HL-60 (cell line): ENCODE results near the gene AFDN.

ENCODE experiments used
- DNase-seq, 2 experiments: peaks; one replicate each; pipeline ENCODE4 v3.0.0-alpha.2; 2010 to 2020; ENCODE audit warnings: low read depth in 1 of 2, low spot score in 1 of 2
- H3K27ac ChIP-seq: fragments of 250-450 bp; sonication (Bioruptor Pico); replicated peaks from 2 replicates; pipeline ENCODE4 v1.5.1; 2020; ENCODE audit warnings: mild to moderate bottlenecking, moderate library complexity
- H3K27me3 ChIP-seq: fragments of 250-450 bp; sonication (Bioruptor Pico); 2 replicates; pipeline ENCODE4 v1.5.1; 2021; ENCODE audit warnings: mild to moderate bottlenecking, moderate library complexity; ENCODE audit not compliant: insufficient read depth, poor library complexity, severe bottlenecking
- H3K4me3 ChIP-seq: replicated peaks from 2 replicates; pipeline ENCODE4 v1.5.1; 2011; ENCODE audit warnings: mild to moderate bottlenecking, control low read depth, low read length; ENCODE audit not compliant: insufficient read depth
- CTCF ChIP-seq: IDR thresholded peaks from one replicate; pipeline ENCODE4 v1.5.1; 2011; ENCODE audit warnings: low read length, control low read depth, inconsistent platforms; ENCODE audit not compliant: insufficient read depth
- GABPA ChIP-seq: IDR thresholded peaks from 2 replicates; pipeline ENCODE4 v1.6.1; 2012; ENCODE audit warnings: low read depth
- POLR2AphosphoS5 ChIP-seq: IDR thresholded peaks from 2 replicates; pipeline ENCODE4 v1.6.1; 2012; ENCODE audit warnings: low read depth
- REST ChIP-seq: IDR thresholded peaks from 2 replicates; pipeline ENCODE4 v1.6.1; 2012; ENCODE audit warnings: low read depth; ENCODE audit not compliant: insufficient replicate concordance
- SPI1 ChIP-seq: IDR thresholded peaks from 2 replicates; pipeline ENCODE4 v1.6.1; 2012; ENCODE audit warnings: low read depth, mild to moderate bottlenecking, borderline replicate concordance

AFDN gene

GRCh38 chr6:167937948-167938911 is 111.5 kb downstream of the AFDN start:
- DNase-seq, result peak in 1 of 2 experiments; percentile 4
- Histone ChIP-seq H3K4me3 (no peak overlapping the region), H3K27ac (no peak overlapping the region), H3K27me3 (no peaks in the 10 kb centered on the region)
- TF ChIP-seq CTCF, result no peak
- TF ChIP-seq SPI1, result no peak
- TF ChIP-seq REST, result no peak

- no peak overlapping the region for H3K4me3 ChIP-seq
- no peaks in the 10 kb centered on the region for H3K27me3 ChIP-seq
- H3K27ac ChIP-seq, result no peak overlapping the region
- DNase-seq, result no peak
- TF ChIP-seq REST, result no peak
- no peak for TF ChIP-seq POLR2AphosphoS5
- TF ChIP-seq GABPA, result no peak
- TF ChIP-seq SPI1, result no peak
- no peak for TF ChIP-seq CTCF
Observed at GRCh38 chr6:167941822-167942221, 115.1 kb downstream of the AFDN start.

- TF ChIP-seq SPI1, result no peak
- no peak for TF ChIP-seq GABPA
- TF ChIP-seq CTCF, result no peak
- TF ChIP-seq REST, result no peak
- no peak for TF ChIP-seq POLR2AphosphoS5
- no peak for DNase-seq
- H3K27me3 ChIP-seq, result no peaks in the 10 kb centered on the region
- no peak overlapping the region for H3K4me3 ChIP-seq
- H3K27ac ChIP-seq, result no peak overlapping the region
Observed at GRCh38 chr6:167944130-167944529, 117.4 kb downstream of the AFDN start.
